ENCODE measurements around the gene RGS11.

RGS11 gene

GRCh38 chr16:275786-276232, at the start of gene RGS11:
Gene RGS11, minus strand, starts transcription at chr16:275944. Its CDS starts 33 bp downstream, at chr16:275911.
- DNase-seq (ENCODE audit: low spot score): no peak

- DNase-seq (ENCODE audit: low spot score): no peak
Observed at GRCh38 chr16:324451-325334, 48.9 kb upstream of the RGS11 start.

- no peak for DNase-seq (ENCODE audit: low spot score)
Observed at GRCh38 chr16:324201-324450, 48.4 kb upstream of the RGS11 start.

GRCh38 chr16:322476-323143, 46.9 kb upstream of the RGS11 start:
- DNase-seq (ENCODE audit: low spot score): no peak

- no peak for DNase-seq (ENCODE audit: low spot score)
Observed at GRCh38 chr16:321532-321931, 45.8 kb upstream of the RGS11 start.

GRCh38 chr16:320206-320605, 44.5 kb upstream of the RGS11 start:
- DNase-seq (ENCODE audit: low spot score): no peak

- no peak for DNase-seq (ENCODE audit: low spot score)
Observed at GRCh38 chr16:318628-319027, 42.9 kb upstream of the RGS11 start.

- DNase-seq (ENCODE audit: low spot score): no peak
Observed at GRCh38 chr16:317583-317982, 41.8 kb upstream of the RGS11 start.

- DNase-seq (ENCODE audit: low spot score): no peak
Observed at GRCh38 chr16:316741-317464, 41.2 kb upstream of the RGS11 start.

- no peak for DNase-seq (ENCODE audit: low spot score)
Observed at GRCh38 chr16:314795-315299, 39.1 kb upstream of the RGS11 start.

GRCh38 chr16:314351-314750, 38.6 kb upstream of the RGS11 start:
- DNase-seq (ENCODE audit: low spot score): no peak

GRCh38 chr16:311725-312124, 36.0 kb upstream of the RGS11 start:
- no peak for DNase-seq (ENCODE audit: low spot score)

- no peak for DNase-seq (ENCODE audit: low spot score)
Observed at GRCh38 chr16:309476-309875, 33.7 kb upstream of the RGS11 start.

- no peak for DNase-seq (ENCODE audit: low spot score)
Observed at GRCh38 chr16:307691-308312, 32.1 kb upstream of the RGS11 start.

- no peak for DNase-seq (ENCODE audit: low spot score)
Observed at GRCh38 chr16:306911-307370, 31.2 kb upstream of the RGS11 start.

- DNase-seq (ENCODE audit: low spot score): no peak
Observed at GRCh38 chr16:305916-306626, 30.3 kb upstream of the RGS11 start.

- DNase-seq (ENCODE audit: low spot score): no peak
Observed at GRCh38 chr16:303760-304505, 28.2 kb upstream of the RGS11 start.

- DNase-seq (ENCODE audit: low spot score): no peak
Observed at GRCh38 chr16:301950-302349, 26.2 kb upstream of the RGS11 start.

- no peak for DNase-seq (ENCODE audit: low spot score)
Observed at GRCh38 chr16:301235-301634, 25.5 kb upstream of the RGS11 start.

GRCh38 chr16:297832-298231, 22.1 kb upstream of the RGS11 start:
- no peak for DNase-seq (ENCODE audit: low spot score)

All from D341Med (cell line).